HepG2 (cell line): ENCODE results near the gene VARS2. TPM values are rescaled to one million over a fixed set of nuclear protein-coding genes. Genes with fewer than 3 reads are reported as not detected.

ENCODE experiments used
- ASH2L ChIP-seq: fragments of 300-600, 200-600 bp; sonication (generic); IDR thresholded peaks from 2 replicates; pipeline ENCODE4 v1.7.0; 2017; ENCODE audit warnings: low read depth, mild to moderate bottlenecking, moderate library complexity, mixed read lengths, low read length; ENCODE audit not compliant: insufficient read length
- CCAR2 ChIP-seq: fragments of 200-400 bp; formaldehyde crosslinking; optimal IDR thresholded peaks from 2 replicates; pipeline ENCODE3; 2018; ENCODE audit warnings: low read depth, mild to moderate bottlenecking, low read length, moderate library complexity
- GPN1 ChIP-seq: sonication (generic); formaldehyde crosslinking; IDR thresholded peaks from 2 replicates; pipeline ENCODE4 v1.5.1; 2020; ENCODE audit warnings: missing genetic modification reagents, borderline replicate concordance
- HOXD1 ChIP-seq: sonication (generic); formaldehyde crosslinking; IDR thresholded peaks from 2 replicates; pipeline ENCODE4 v1.5.0; 2020; ENCODE audit warnings: missing genetic modification reagents
- IKZF1 ChIP-seq: fragments of 450-650 bp; IDR thresholded peaks from 2 replicates; pipeline ENCODE4 v1.7.1; 2016
- NFE2L2 ChIP-seq: fragments of 150-350 bp; IDR thresholded peaks from 2 replicates; pipeline ENCODE4 v1.6.1; 2014; ENCODE audit warnings: low read length
- PAWR ChIP-seq: sonication (generic); formaldehyde crosslinking; IDR thresholded peaks from 2 replicates; pipeline ENCODE4 v1.4.0; 2020; ENCODE audit warnings: missing genetic modification reagents, mild to moderate bottlenecking, borderline replicate concordance
- POLR2G ChIP-seq: fragments of 200-400 bp; formaldehyde crosslinking; IDR thresholded peaks from 2 replicates; pipeline ENCODE4 v1.6.1; 2018; ENCODE audit warnings: mild to moderate bottlenecking, low read depth, low read length, moderate library complexity
- PRMT3 ChIP-seq: sonication (generic); formaldehyde crosslinking; IDR thresholded peaks from 2 replicates; pipeline ENCODE4 v1.8.1; 2022; ENCODE audit warnings: low read depth, mild to moderate bottlenecking, moderate library complexity, missing genetic modification reagents, borderline replicate concordance
- RBM22 ChIP-seq: fragments of 200-400 bp; formaldehyde crosslinking; optimal IDR thresholded peaks from 2 replicates; pipeline ENCODE3; 2017; ENCODE audit warnings: mild to moderate bottlenecking, low read length, moderate library complexity
- SETDB1 ChIP-seq: sonication (generic); formaldehyde crosslinking; IDR thresholded peaks from 2 replicates; pipeline ENCODE4 v1.5.1; 2020; ENCODE audit warnings: missing genetic modification reagents, mild to moderate bottlenecking, borderline replicate concordance
- SMARCE1 ChIP-seq: fragments of 450-650 bp; IDR thresholded peaks from 2 replicates; pipeline ENCODE4 v1.6.1; 2017; ENCODE audit warnings: borderline replicate concordance
- SNRNP70 ChIP-seq: fragments of 200-400 bp; formaldehyde crosslinking; IDR thresholded peaks from 2 replicates; pipeline ENCODE4 v1.6.1; 2017; ENCODE audit warnings: mild to moderate bottlenecking, low read depth, low read length, moderate library complexity
- SRY ChIP-seq: sonication (generic); formaldehyde crosslinking; IDR thresholded peaks from 2 replicates; pipeline ENCODE4 v1.8.0; 2022; ENCODE audit warnings: mild to moderate bottlenecking, missing genetic modification reagents
- TEAD2 ChIP-seq: sonication (generic); formaldehyde crosslinking; IDR thresholded peaks from 2 replicates; pipeline ENCODE4 v1.9.0; 2021; ENCODE audit warnings: missing genetic modification reagents
- TIGD3 ChIP-seq: sonication (generic); formaldehyde crosslinking; IDR thresholded peaks from 2 replicates; pipeline ENCODE4 v1.5.1; 2020; ENCODE audit warnings: mild to moderate bottlenecking, missing genetic modification reagents, borderline replicate concordance
- ZBTB37 ChIP-seq: sonication (generic); formaldehyde crosslinking; IDR thresholded peaks from 2 replicates; pipeline ENCODE4 v1.4.0; 2020; ENCODE audit warnings: mild to moderate bottlenecking, missing genetic modification reagents
- ZMYM3 ChIP-seq: sonication (generic); formaldehyde crosslinking; IDR thresholded peaks from 2 replicates; pipeline ENCODE4 v1.5.1; 2020; ENCODE audit warnings: mild to moderate bottlenecking, missing genetic modification reagents
- ZNF136 ChIP-seq: sonication (generic); formaldehyde crosslinking; IDR thresholded peaks from 2 replicates; pipeline ENCODE4 v1.8.1; 2022; ENCODE audit warnings: low read depth, mild to moderate bottlenecking, moderate library complexity, missing genetic modification reagents
- ZNF138 ChIP-seq: sonication (generic); formaldehyde crosslinking; IDR thresholded peaks from 2 replicates; pipeline ENCODE4 v1.5.0; 2020; ENCODE audit warnings: mild to moderate bottlenecking, low read depth, missing genetic modification reagents
- ZNF367 ChIP-seq: sonication (generic); formaldehyde crosslinking; IDR thresholded peaks from 2 replicates; pipeline ENCODE4 v1.4.0; 2020; ENCODE audit warnings: missing genetic modification reagents, borderline replicate concordance
- ZNF496 ChIP-seq: sonication (generic); formaldehyde crosslinking; IDR thresholded peaks from 2 replicates; pipeline ENCODE4 v1.8.1; 2023; ENCODE audit warnings: mild to moderate bottlenecking, moderate library complexity, missing genetic modification reagents; ENCODE audit not compliant: insufficient replicate concordance
- ZNF512 ChIP-seq: sonication (generic); formaldehyde crosslinking; IDR thresholded peaks from 2 replicates; pipeline ENCODE4 v1.4.0; 2020; ENCODE audit warnings: mild to moderate bottlenecking, missing genetic modification reagents
- ZNF607 ChIP-seq: sonication (generic); formaldehyde crosslinking; IDR thresholded peaks from 2 replicates; pipeline ENCODE4 v1.5.1; 2020; ENCODE audit warnings: missing genetic modification reagents, mild to moderate bottlenecking, borderline replicate concordance
- ZSCAN29 ChIP-seq: sonication (generic); formaldehyde crosslinking; conservative IDR thresholded peaks from 2 replicates; pipeline ENCODE4 v1.4.0; 2020; ENCODE audit warnings: mild to moderate bottlenecking, missing genetic modification reagents
- polyA plus RNA-seq, 8 experiments: library from polyadenylated mRNA; depleted of rRNA in 3 of 8; stranded (reverse) in 7 of 8; unstranded in 1 of 8; fragments of >200 nt; fragmentation: Illumina TruSeq in 4 of 8; extraction: Trizol in 4 of 8; gene quantifications; 2 replicates each; pipeline versions ENCODE4 v1.2.1 to v1.2.3, GENCODE V29; 2011 to 2016; ENCODE audit warnings: low read depth in 4 of 8, missing spikeins in 1 of 8, mixed read lengths in 1 of 8; ENCODE audit not compliant: insufficient read depth in 1 of 8
- total RNA-seq, 5 experiments: library from RNA; depleted of rRNA; stranded (reverse); fragments of >200 nt; fragmentation: Illumina TruSeq; extraction: Trizol; gene quantifications; 2 replicates each; pipeline ENCODE4 v1.2.3, GENCODE V29; 2016; ENCODE audit warnings: low read depth in 1 of 5

The VARS2 gene
- total and polyA plus RNA-seq, 2 of the 13 experiments (the other 11 are each of a cell fraction or from before 2014, with no cell fraction given), result 61.8 to 71.8 TPM

GRCh38 chr6:30877419-30878262, 36.4 kb upstream of the VARS2 start (continued):
- no peak for TF ChIP-seq ZBTB37 (CRISPR knock-in tag)
- TF ChIP-seq HOXD1, result no peak
- TF ChIP-seq ZNF367, result no peak
- TF ChIP-seq RBM22, result no peak
- no peak for TF ChIP-seq SETDB1
- no peak for TF ChIP-seq SNRNP70
- TF ChIP-seq ZSCAN29 (CRISPR knock-in tag), result peak; percentile 60; the same call in 1 of the 2 replicates
- peak; percentile 17; the same call in 1 of the 2 replicates for TF ChIP-seq NFE2L2
- no peak for TF ChIP-seq ZNF512 (CRISPR knock-in tag)
- TF ChIP-seq PAWR, result no peak
- 0 out of 2 replicates have a peak, but pooled peaks have one; percentile 26 for TF ChIP-seq POLR2G
- no peak; the same call in 1 of the 2 replicates for TF ChIP-seq ZMYM3 (CRISPR knock-in tag)
- no peak; the same call in 1 of the 2 replicates for TF ChIP-seq ZNF607 (CRISPR knock-in tag)
- no peak for TF ChIP-seq GPN1 (CRISPR knock-in tag)
- peak; percentile 52 for TF ChIP-seq ASH2L
- no peak for TF ChIP-seq SMARCE1
- TF ChIP-seq SRY (CRISPR knock-in tag), result no peak
- TF ChIP-seq ZNF136 (CRISPR knock-in tag), result no peak
- TF ChIP-seq IKZF1, result no peak
- no peak for TF ChIP-seq ZNF496 (CRISPR knock-in tag)
- no peak for TF ChIP-seq PRMT3 (CRISPR knock-in tag)
- TF ChIP-seq ZNF138, result no peak
- TF ChIP-seq CCAR2, result no peak
- no peak for TF ChIP-seq TEAD2 (CRISPR knock-in tag)
- no peak for TF ChIP-seq TIGD3 (CRISPR knock-in tag)
